CD4-positive, alpha-beta T cell treated with Interleukin-6 at 100 ng/mL for 8 hours (primary cell): ENCODE results near the gene OR51B6.
"Not testable (repeated sequence)": the region's sequence is repeated elsewhere in the genome, so short reads cannot be mapped to it uniquely, and the experiment has no call there.

ENCODE experiments used
- DNase-seq: peaks from one replicate; pipeline ENCODE4 v3.0.0-alpha.2; 2020; ENCODE audit warnings: mixed read lengths, low spot score

The OR51B6 gene

GRCh38 chr11:5366365-5366764 lies 15.1 kb downstream of the OR51B6 start:
- DNase-seq = not testable (repeated sequence)

- DNase-seq = no peak
These were observed 15.5 kb downstream of the OR51B6 start for GRCh38 chr11:5366856-5367255.

- DNase-seq = no peak
These were observed 16.3 kb downstream of the OR51B6 start for GRCh38 chr11:5367448-5368074.

GRCh38 chr11:5368502-5369043 lies 17.3 kb downstream of the OR51B6 start:
- DNase-seq = no peak

- DNase-seq = no peak
These were observed 18.5 kb downstream of the OR51B6 start for GRCh38 chr11:5369789-5370188.

- DNase-seq = peak; percentile 3
These were observed 29.5 kb downstream of the OR51B6 start for GRCh38 chr11:5380740-5381342.

- no peak for DNase-seq
These were observed 32.3 kb downstream of the OR51B6 start, which contains the start of gene OR51M1 for GRCh38 chr11:5383576-5383975. Gene OR51M1 (plus strand): TSS chr11:5383812. CDS start chr11:5389399, 5,587 bp downstream.

GRCh38 chr11:5384335-5384734 lies 33.0 kb downstream of the OR51B6 start:
- no peak for DNase-seq

- no peak for DNase-seq
These were observed 38.9 kb downstream of the OR51B6 start for GRCh38 chr11:5390210-5390609.

- no peak for DNase-seq
These were observed 42.8 kb downstream of the OR51B6 start for GRCh38 chr11:5394091-5394490.

GRCh38 chr11:5398936-5399335 lies 47.6 kb downstream of the OR51B6 start:
- no peak for DNase-seq
